IMR-90 (cell line): Measurements from ENCODE around the gene TNNC2. TPM values are rescaled to one million over a fixed set of nuclear protein-coding genes. Genes with fewer than 3 reads are reported as not detected.
A peak's percentile ranks its signal among the peaks of the same experiment; 100 is the strongest.

Experiments used
- ATAC-seq: fragments of 200-7000 bp; cut with Tn5 transposase; 2 replicates; pipeline ENCODE4 v1.9.1; 2020; ENCODE audit warnings: low read depth, mild to moderate bottlenecking, moderate library complexity
- BruUV-seq: library from RNA; stranded (reverse); fragments of 400-500 nt; replicated peaks from 2 replicates; lab custom pipeline; 2021; lab: Mats Ljungman, UMichigan
- CTCF ChIA-PET: fragments of 300-600 bp; formaldehyde crosslinking; extraction: SDS; loops from one replicate; lab custom pipeline; 2021; ENCODE audit warnings: antibody characterized with exemption; lab: Yijun Ruan, JAX
- POLR2A ChIA-PET: fragments of 300-600 bp; sonication (Branson Sonifier 250); formaldehyde crosslinking; loops from one replicate; lab custom pipeline; 2022; ENCODE audit warnings: antibody characterized with exemption; ENCODE audit not compliant: unreplicated experiment; lab: Charles Lee
- DNase-seq: peaks from one replicate; pipeline ENCODE4 v3.0.0; 2013
- H2AFZ ChIP-seq: replicated peaks from 2 replicates; pipeline ENCODE3; 2013; ENCODE audit warnings: low read length, mild to moderate bottlenecking; ENCODE audit not compliant: poor library complexity
- H2AK5ac ChIP-seq: 2 replicates; pipeline ENCODE4 v1.6.1; 2013; ENCODE audit warnings: low read depth, low read length, inconsistent platforms
- H2AK9ac ChIP-seq: replicated peaks from 2 replicates; pipeline ENCODE3; 2013; ENCODE audit warnings: mild to moderate bottlenecking, low read depth, low read length, moderate library complexity; ENCODE audit not compliant: poor library complexity
- H2BK120ac ChIP-seq: 2 replicates; pipeline ENCODE4 v1.6.1; 2013; ENCODE audit warnings: low read depth, low read length, inconsistent platforms
- H2BK15ac ChIP-seq: 3 replicates; pipeline ENCODE4 v1.6.1; 2013; ENCODE audit warnings: low read depth, low read length, inconsistent platforms
- H2BK20ac ChIP-seq: 2 replicates; pipeline ENCODE4 v1.6.1; 2013; ENCODE audit warnings: low read depth, mild to moderate bottlenecking, inconsistent platforms, low read length, moderate library complexity
- H2BK5ac ChIP-seq: 2 replicates; pipeline ENCODE4 v1.6.1; 2013; ENCODE audit warnings: mild to moderate bottlenecking, low read depth, low read length, inconsistent platforms; ENCODE audit not compliant: poor library complexity, severe bottlenecking
- H3K14ac ChIP-seq: replicated peaks from 2 replicates; pipeline ENCODE4 v1.6.1; 2013; ENCODE audit warnings: low read depth, low read length, inconsistent platforms
- H3K18ac ChIP-seq: 2 replicates; pipeline ENCODE4 v1.6.1; 2013; ENCODE audit warnings: low read depth, low read length, control low read depth
- H3K23ac ChIP-seq: 2 replicates; pipeline ENCODE4 v1.6.1; 2013; ENCODE audit warnings: low read depth, low read length, inconsistent platforms
- H3K27ac ChIP-seq: 2 replicates; pipeline ENCODE4 v1.5.1; 2013; ENCODE audit warnings: mild to moderate bottlenecking, control low read depth, low read length; ENCODE audit not compliant: insufficient read depth
- H3K27me3 ChIP-seq: 2 replicates; pipeline ENCODE4 v1.6.1; 2013; ENCODE audit warnings: low read length; ENCODE audit not compliant: control insufficient read depth, insufficient read depth
- H3K36me3 ChIP-seq: 2 replicates; pipeline ENCODE4 v1.6.1; 2013; ENCODE audit warnings: low read length, mixed read lengths; ENCODE audit not compliant: control insufficient read depth, insufficient read depth
- H3K4ac ChIP-seq: 2 replicates; pipeline ENCODE4 v1.6.1; 2013; ENCODE audit warnings: low read depth, low read length, inconsistent platforms
- H3K4me1 ChIP-seq: 2 replicates; pipeline ENCODE4 v1.6.1; 2013; ENCODE audit warnings: low read length, mixed read lengths; ENCODE audit not compliant: control insufficient read depth, insufficient read depth
- H3K4me2 ChIP-seq: 2 replicates; pipeline ENCODE4 v1.6.1; 2013; ENCODE audit warnings: low read depth, mild to moderate bottlenecking, control low read depth, low read length, moderate library complexity
- H3K4me3 ChIP-seq: 2 replicates; pipeline ENCODE4 v1.5.1; 2013; ENCODE audit warnings: low read depth, mild to moderate bottlenecking, control low read depth, low read length, moderate library complexity; ENCODE audit not compliant: insufficient read depth
- H3K56ac ChIP-seq: 2 replicates; pipeline ENCODE4 v1.6.1; 2013; ENCODE audit warnings: low read length, inconsistent platforms; ENCODE audit not compliant: insufficient read depth; ENCODE audit errors: extremely low read depth
- H3K79me1 ChIP-seq, 2 experiments: 2 replicates each; pipeline ENCODE4 v1.6.1; 2013; ENCODE audit warnings: low read length in 2 of 2, inconsistent platforms in 1 of 2, low read depth in 1 of 2
- H3K9ac ChIP-seq: 2 replicates; pipeline ENCODE4 v1.6.1; 2013; ENCODE audit warnings: low read depth, low read length, control low read depth
- H3K9me1 ChIP-seq: 2 replicates; pipeline ENCODE4 v1.6.1; 2013; ENCODE audit warnings: low read length, inconsistent platforms; ENCODE audit not compliant: insufficient read depth
- H3K9me3 ChIP-seq: 2 replicates; pipeline ENCODE4 v1.6.1; 2013; ENCODE audit warnings: low read length; ENCODE audit not compliant: control insufficient read depth, insufficient read depth
- H4K20me1 ChIP-seq: 2 replicates; pipeline ENCODE4 v1.6.1; 2013; ENCODE audit warnings: low read length, inconsistent platforms; ENCODE audit not compliant: insufficient read depth
- H4K5ac ChIP-seq: 2 replicates; pipeline ENCODE4 v1.6.1; 2013; ENCODE audit warnings: mild to moderate bottlenecking, low read depth, low read length, control low read depth
- H4K8ac ChIP-seq, 2 experiments: 2 replicates each; pipeline ENCODE4 v1.6.1; 2013; ENCODE audit warnings: low read depth in 2 of 2, low read length in 2 of 2, control low read depth in 1 of 2, inconsistent platforms in 1 of 2
- H4K91ac ChIP-seq: 2 replicates; pipeline ENCODE4 v1.6.1; 2013; ENCODE audit warnings: low read depth, low read length, inconsistent platforms; ENCODE audit not compliant: insufficient read depth
- BHLHE40 ChIP-seq: fragments of 150-350 bp; IDR thresholded peaks from 2 replicates; pipeline ENCODE4 v1.6.1; 2016; ENCODE audit warnings: mild to moderate bottlenecking, low read depth, low read length
- CEBPB ChIP-seq: IDR thresholded peaks from 2 replicates; pipeline ENCODE4 v1.6.1; 2012; ENCODE audit warnings: low read depth, low read length, improper control_type of control experiment
- CHD1 ChIP-seq: IDR thresholded peaks from 2 replicates; pipeline ENCODE4 v1.6.1; 2012; ENCODE audit warnings: low read depth, low read length, improper control_type of control experiment
- CTCF ChIP-seq: conservative IDR thresholded peaks from 2 replicates; pipeline ENCODE4 v1.5.1; 2012; ENCODE audit warnings: mild to moderate bottlenecking, low read depth, low read length, improper control_type of control experiment
- ELK1 ChIP-seq: fragments of 150-350 bp; IDR thresholded peaks from 2 replicates; pipeline ENCODE4 v1.6.1; 2016; ENCODE audit warnings: low read depth, mild to moderate bottlenecking, low read length, moderate library complexity, borderline replicate concordance
- FOS ChIP-seq: fragments of 150-350 bp; IDR thresholded peaks from 2 replicates; pipeline ENCODE4 v1.6.1; 2016; ENCODE audit warnings: low read depth, low read length
- MAFK ChIP-seq: IDR thresholded peaks from 2 replicates; pipeline ENCODE4 v1.6.1; 2012; ENCODE audit warnings: low read depth, low read length, improper control_type of control experiment
- MAZ ChIP-seq: IDR thresholded peaks from 2 replicates; pipeline ENCODE4 v1.6.1; 2012; ENCODE audit warnings: low read depth, mild to moderate bottlenecking, low read length, improper control_type of control experiment, moderate library complexity, borderline replicate concordance
- MXI1 ChIP-seq: IDR thresholded peaks from 2 replicates; pipeline ENCODE4 v1.6.1; 2012; ENCODE audit warnings: low read depth, mild to moderate bottlenecking, low read length, moderate library complexity, borderline replicate concordance
- NFE2L2 ChIP-seq: fragments of 150-350 bp; IDR thresholded peaks from 2 replicates; pipeline ENCODE4 v1.6.1; 2016; ENCODE audit warnings: low read depth, mild to moderate bottlenecking, low read length
- POLR2A ChIP-seq: IDR thresholded peaks from 2 replicates; pipeline ENCODE4 v1.6.1; 2012; ENCODE audit warnings: mild to moderate bottlenecking, low read depth, low read length
- RAD21 ChIP-seq: IDR thresholded peaks from 2 replicates; pipeline ENCODE4 v1.6.1; 2012; ENCODE audit warnings: low read length, improper control_type of control experiment
- RCOR1 ChIP-seq: IDR thresholded peaks from 2 replicates; pipeline ENCODE4 v1.6.1; 2012; ENCODE audit warnings: mild to moderate bottlenecking, low read length, improper control_type of control experiment; ENCODE audit not compliant: insufficient replicate concordance
- RFX5 ChIP-seq: IDR thresholded peaks from 2 replicates; pipeline ENCODE4 v1.8.0; 2012; ENCODE audit warnings: low read depth, mild to moderate bottlenecking, low read length, moderate library complexity
- SMC3 ChIP-seq: fragments of 150-350 bp; IDR thresholded peaks from 2 replicates; pipeline ENCODE4 v1.6.1; 2016; ENCODE audit warnings: low read depth, mild to moderate bottlenecking, antibody characterized with exemption, low read length, moderate library complexity
- USF2 ChIP-seq: fragments of 150-350 bp; IDR thresholded peaks from 2 replicates; pipeline ENCODE4 v1.6.1; 2017; ENCODE audit warnings: mild to moderate bottlenecking, antibody characterized with exemption, low read length, low read depth
- WGBS, 2 experiments: methylation state at CpG; one replicate each; pipeline versions ENCODE4 v1.1.5 to v1.1.7; 2013; ENCODE audit warnings: missing lambda C conversion rate in 2 of 2; ENCODE audit not compliant: insufficient read length in 1 of 2; ENCODE audit errors: extremely low coverage in 2 of 2; 5-methylcytosine and 5-hydroxymethylcytosine counted together
- dilution Hi-C: fragments of 300-500 bp; cut with HindIII; formaldehyde crosslinking; loops from one replicate; pipeline ENCODE4 v1.14.3; 2018; ENCODE audit warnings: low sequenced_read_pairs; ENCODE audit not compliant: unreplicated experiment
- in situ Hi-C: fragments of 300-500 bp; cut with MboI; formaldehyde crosslinking; loops from 3 replicates; pipeline ENCODE4 v1.14.3; 2019; ENCODE audit warnings: low sequenced_read_pairs, inconsistent platforms, mixed read lengths
- intact Hi-C: fragments of 100-400 bp; cut with micrococcal nuclease; formaldehyde crosslinking; loops from 2 replicates; pipeline ENCODE4 v1.10.0; 2022
- polyA plus RNA-seq, 3 experiments: library from polyadenylated mRNA; depleted of rRNA; stranded (reverse); fragments of >200 nt; gene quantifications; 2 replicates each; pipeline ENCODE4 v1.2.3, GENCODE V29; 2012; ENCODE audit warnings: low replicate concordance in 1 of 3
- total RNA-seq: library from RNA; depleted of rRNA; stranded (reverse); fragments of >200 nt; gene quantifications from 2 replicates; pipeline ENCODE4 v1.2.3, GENCODE V29; 2012

Gene TNNC2
- total and polyA plus RNA-seq, 2 of the 4 experiments (the other 2 are of a cell fraction) = 0.46 TPM; not detected in 1

- Histone ChIP-seq H2AK5ac (no peak overlapping the region), H2BK20ac (no peak overlapping the region), H3K4me3 (no peak overlapping the region), H3K36me3 (peaks cover 15% of the 10 kb centered on the region), H3K27me3 (no peaks in the 10 kb centered on the region), H2AK9ac (no peak overlapping the region), H2BK5ac (no peak overlapping the region), H3K9me3 (no peaks in the 10 kb centered on the region), H4K20me1 (peaks cover 12% of the 10 kb centered on the region; the same call in 1 of the 2 replicates), H4K91ac (no peak overlapping the region), H4K8ac (no peak overlapping the region), H3K79me1 (peaks cover 19 to 42% of the 10 kb centered on the region in 2 experiments), H2BK15ac (no peak overlapping the region), H3K27ac (no peak overlapping the region), H3K4me2 (no peak overlapping the region), H3K4ac (no peak overlapping the region), H3K9ac (no peak overlapping the region), H3K18ac (no peak overlapping the region), H3K56ac (no peak overlapping the region), H3K9me1 (peaks cover 12% of the 10 kb centered on the region; the same call in 1 of the 2 replicates), H3K4me1 (peaks cover 17% of the 10 kb centered on the region), H3K14ac (no peak overlapping the region), H3K23ac (no peak overlapping the region), H4K5ac (no peak overlapping the region), H2BK120ac (no peak overlapping the region), H2AFZ (no peak overlapping the region)
- in situ Hi-C loops = no loop called here
- no peak for ATAC-seq
- TF ChIP-seq CEBPB = no peak
- no peak for TF ChIP-seq RFX5
- TF ChIP-seq RAD21 = no peak
- no peak for TF ChIP-seq FOS
- TF ChIP-seq MXI1 = no peak
- no peak for TF ChIP-seq CHD1
- no peak for TF ChIP-seq MAFK
- no peak for TF ChIP-seq POLR2A
- TF ChIP-seq USF2 = no peak
- no peak for TF ChIP-seq ELK1
- no peak for TF ChIP-seq CTCF
- no peak for TF ChIP-seq NFE2L2
- TF ChIP-seq SMC3 = no peak
- no peak for TF ChIP-seq RCOR1
- no peak for TF ChIP-seq MAZ
- no peak for TF ChIP-seq BHLHE40
- no TSS peak for BruUV-seq
- intact Hi-C loops = no loop called here
- DNase-seq = peak; percentile 39
- ChIA-PET CTCF (interaction anchor here (0.6 kb wide), 1 partner anchor 1091 kb away, joined by 4 read pairs; no protein-coding TSS in a partner anchor), POLR2A (no interaction called here)
- dilution Hi-C loops = no loop called here
- no CpG with 5 or more reads among the region's 3 CpGs for WGBS, 2 experiments
Observed at GRCh38 chr20:45814314-45814713, 12.8 kb downstream of the TNNC2 start.
